OCI-LY3 (cell line): ENCODE measurements around the gene CLDN11.

Experiments used
- H2AFZ ChIP-seq: fragments of 200-600, 300-600 bp; shearing (Covaris generic); 2 replicates; pipeline ENCODE4 v1.6.0; 2014; ENCODE audit warnings: antibody characterized with exemption, low read depth, low read length
- H3K27ac ChIP-seq: fragments of 200-600, 300-600 bp; sonication (generic); 2 replicates; pipeline ENCODE4 v1.5.1; 2014; ENCODE audit warnings: mild to moderate bottlenecking, low read length, moderate library complexity, mixed read lengths
- H3K27me3 ChIP-seq: fragments of 200-600, 300-600 bp; sonication (generic); 2 replicates; pipeline ENCODE4 v1.6.1; 2014; ENCODE audit warnings: low read depth, low read length, mixed read lengths
- H3K36me3 ChIP-seq: fragments of 200-600, 300-600 bp; sonication (generic); replicated peaks from 2 replicates; pipeline ENCODE3; 2014; ENCODE audit warnings: low read depth, low read length, mixed read lengths
- H3K4me1 ChIP-seq: fragments of 300-600, 200-600 bp; sonication (generic); 2 replicates; pipeline ENCODE4 v1.6.1; 2014; ENCODE audit warnings: low read length, mixed read lengths
- H3K4me2 ChIP-seq: fragments of 200-600, 300-600 bp; sonication (generic); 2 replicates; pipeline ENCODE4 v1.6.1; 2014; ENCODE audit warnings: low read length, mixed read lengths
- H3K4me3 ChIP-seq: fragments of 300-600, 200-600 bp; sonication (generic); 2 replicates; pipeline ENCODE4 v1.5.1; 2014; ENCODE audit warnings: antibody characterized with exemption, mild to moderate bottlenecking, low read length, moderate library complexity
- H3K79me2 ChIP-seq: fragments of 300-600, 200-600 bp; shearing (Covaris generic); 2 replicates; pipeline ENCODE4 v1.6.1; 2014; ENCODE audit warnings: mild to moderate bottlenecking, low read length, mixed read lengths
- H3K9ac ChIP-seq: fragments of 300-600, 200-600 bp; shearing (Covaris generic); 2 replicates; pipeline ENCODE4 v1.6.0; 2014; ENCODE audit warnings: mild to moderate bottlenecking, low read length, moderate library complexity
- H3K9me3 ChIP-seq: fragments of 200-600, 300-600 bp; shearing (Covaris generic); 2 replicates; pipeline ENCODE4 v1.6.1; 2014; ENCODE audit warnings: low read length, mixed read lengths; ENCODE audit not compliant: insufficient read depth
- H4K20me1 ChIP-seq: fragments of 200-600, 300-600 bp; sonication (generic); 2 replicates; pipeline ENCODE4 v1.6.1; 2016; ENCODE audit warnings: low read length, mixed read lengths; ENCODE audit not compliant: insufficient read depth
- EZH2phosphoT487 ChIP-seq: fragments of 200-600 bp; shearing (Covaris generic); IDR thresholded peaks from 2 replicates; pipeline ENCODE4 v1.6.1; 2018; ENCODE audit warnings: antibody characterized with exemption, mixed run types, low read depth
- TF ChIP-seq, protein P1 (sequence below): fragments of 200-600, 300-600 bp; sonication (generic); IDR thresholded peaks from 2 replicates; pipeline ENCODE4 v1.5.1; 2014; ENCODE audit warnings: antibody characterized with exemption, low read length, low read depth

CLDN11 gene

DNA sequence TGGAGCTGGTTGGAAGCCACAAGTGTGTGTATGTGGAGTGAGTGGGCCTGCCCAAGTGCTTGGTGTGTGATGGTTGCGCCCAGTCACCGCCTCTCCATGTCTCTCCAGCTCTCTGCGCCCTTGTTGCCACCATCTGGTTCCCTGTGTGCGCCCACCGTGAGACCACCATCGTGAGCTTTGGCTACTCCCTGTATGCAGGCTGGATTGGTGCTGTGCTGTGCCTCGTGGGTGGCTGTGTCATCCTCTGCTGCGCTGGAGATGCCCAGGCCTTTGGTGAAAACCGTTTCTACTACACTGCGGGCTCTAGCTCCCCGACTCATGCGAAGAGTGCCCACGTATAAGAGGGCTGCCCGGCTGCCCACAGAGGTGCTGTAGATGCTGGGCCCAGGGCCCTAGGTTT lies 13.7 kb downstream of the CLDN11 start:
- H3K4me1 ChIP-seq, result peaks cover 12% of the 10 kb centered on the region
- H3K36me3 ChIP-seq, result no peaks in the 10 kb centered on the region
- H3K9me3 ChIP-seq, result no peaks in the 10 kb centered on the region
- H3K9ac ChIP-seq, result no peak overlapping the region
- H3K27ac ChIP-seq, result no peak overlapping the region
- no peak overlapping the region for H2AFZ ChIP-seq
- H3K4me3 ChIP-seq, result no peak overlapping the region
- no peaks in the 10 kb centered on the region for H4K20me1 ChIP-seq
- H3K4me2 ChIP-seq, result no peak overlapping the region
- no peaks in the 10 kb centered on the region for H3K27me3 ChIP-seq
- TF ChIP-seq EZH2phosphoT487, result no peak
- TF ChIP-seq, protein P1, sequence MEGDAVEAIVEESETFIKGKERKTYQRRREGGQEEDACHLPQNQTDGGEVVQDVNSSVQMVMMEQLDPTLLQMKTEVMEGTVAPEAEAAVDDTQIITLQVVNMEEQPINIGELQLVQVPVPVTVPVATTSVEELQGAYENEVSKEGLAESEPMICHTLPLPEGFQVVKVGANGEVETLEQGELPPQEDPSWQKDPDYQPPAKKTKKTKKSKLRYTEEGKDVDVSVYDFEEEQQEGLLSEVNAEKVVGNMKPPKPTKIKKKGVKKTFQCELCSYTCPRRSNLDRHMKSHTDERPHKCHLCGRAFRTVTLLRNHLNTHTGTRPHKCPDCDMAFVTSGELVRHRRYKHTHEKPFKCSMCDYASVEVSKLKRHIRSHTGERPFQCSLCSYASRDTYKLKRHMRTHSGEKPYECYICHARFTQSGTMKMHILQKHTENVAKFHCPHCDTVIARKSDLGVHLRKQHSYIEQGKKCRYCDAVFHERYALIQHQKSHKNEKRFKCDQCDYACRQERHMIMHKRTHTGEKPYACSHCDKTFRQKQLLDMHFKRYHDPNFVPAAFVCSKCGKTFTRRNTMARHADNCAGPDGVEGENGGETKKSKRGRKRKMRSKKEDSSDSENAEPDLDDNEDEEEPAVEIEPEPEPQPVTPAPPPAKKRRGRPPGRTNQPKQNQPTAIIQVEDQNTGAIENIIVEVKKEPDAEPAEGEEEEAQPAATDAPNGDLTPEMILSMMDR, result no peak
- no peaks in the 10 kb centered on the region for H3K79me2 ChIP-seq

DNA sequence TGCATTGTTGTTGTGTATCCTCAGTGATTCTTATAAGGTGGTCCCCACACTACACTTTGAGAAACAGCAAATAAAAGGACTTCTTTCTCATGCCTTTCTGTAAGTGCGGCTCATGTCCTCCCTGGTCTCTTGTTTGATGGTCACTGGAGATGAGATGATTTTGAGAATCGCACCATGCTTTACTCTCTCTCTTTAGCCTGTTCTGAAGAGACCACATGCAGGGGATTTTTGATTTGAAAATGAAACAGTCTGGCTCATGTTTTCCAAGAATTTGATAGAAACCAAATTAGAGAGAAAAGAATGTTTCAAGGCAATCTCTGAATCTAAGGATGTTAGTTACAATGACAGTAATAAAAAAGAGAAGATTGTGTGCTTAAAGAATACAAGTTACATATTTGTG lies 18.0 kb downstream of the CLDN11 start:
- Histone ChIP-seq H4K20me1 (no peaks in the 10 kb centered on the region), H3K4me3 (no peak overlapping the region), H3K79me2 (no peaks in the 10 kb centered on the region), H3K4me2 (no peak overlapping the region), H3K9me3 (no peaks in the 10 kb centered on the region), H2AFZ (no peak overlapping the region), H3K27me3 (0 out of 2 replicates have a peak, but pooled peaks cover 3% of the 10 kb centered on the region), H3K9ac (no peak overlapping the region), H3K36me3 (no peaks in the 10 kb centered on the region), H3K4me1 (peaks cover 9% of the 10 kb centered on the region), H3K27ac (no peak overlapping the region)
- no peak for TF ChIP-seq EZH2phosphoT487
- TF ChIP-seq, protein P1, result no peak

DNA sequence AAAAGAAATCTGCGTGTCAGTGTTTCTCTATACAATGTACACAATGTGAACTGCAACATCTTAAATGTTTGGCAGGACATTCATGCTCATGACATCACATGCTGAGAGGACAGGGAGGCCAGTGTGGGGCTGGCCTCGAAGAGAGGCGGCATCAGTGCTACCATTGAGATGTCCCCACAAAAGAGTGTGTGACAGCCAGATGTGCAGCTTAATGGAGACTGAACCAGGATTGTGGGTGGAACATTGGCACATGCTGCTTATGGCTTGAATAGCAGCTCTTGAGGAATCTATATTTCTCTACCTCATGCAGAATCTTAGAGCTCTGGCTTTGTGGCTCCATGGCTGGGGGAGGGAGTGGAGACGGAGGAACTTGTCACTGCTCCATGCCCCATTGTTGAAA lies 18.5 kb downstream of the CLDN11 start:
- Histone ChIP-seq H3K36me3 (no peaks in the 10 kb centered on the region), H2AFZ (no peak overlapping the region), H3K27ac (no peak overlapping the region), H3K9ac (no peak overlapping the region), H3K4me2 (no peak overlapping the region), H3K9me3 (no peaks in the 10 kb centered on the region), H3K4me3 (no peak overlapping the region), H3K4me1 (peaks cover 9% of the 10 kb centered on the region), H4K20me1 (no peaks in the 10 kb centered on the region), H3K79me2 (no peaks in the 10 kb centered on the region), H3K27me3 (0 out of 2 replicates have a peak, but pooled peaks cover 3% of the 10 kb centered on the region)
- TF ChIP-seq, protein P1, result no peak
- TF ChIP-seq EZH2phosphoT487, result no peak

DNA sequence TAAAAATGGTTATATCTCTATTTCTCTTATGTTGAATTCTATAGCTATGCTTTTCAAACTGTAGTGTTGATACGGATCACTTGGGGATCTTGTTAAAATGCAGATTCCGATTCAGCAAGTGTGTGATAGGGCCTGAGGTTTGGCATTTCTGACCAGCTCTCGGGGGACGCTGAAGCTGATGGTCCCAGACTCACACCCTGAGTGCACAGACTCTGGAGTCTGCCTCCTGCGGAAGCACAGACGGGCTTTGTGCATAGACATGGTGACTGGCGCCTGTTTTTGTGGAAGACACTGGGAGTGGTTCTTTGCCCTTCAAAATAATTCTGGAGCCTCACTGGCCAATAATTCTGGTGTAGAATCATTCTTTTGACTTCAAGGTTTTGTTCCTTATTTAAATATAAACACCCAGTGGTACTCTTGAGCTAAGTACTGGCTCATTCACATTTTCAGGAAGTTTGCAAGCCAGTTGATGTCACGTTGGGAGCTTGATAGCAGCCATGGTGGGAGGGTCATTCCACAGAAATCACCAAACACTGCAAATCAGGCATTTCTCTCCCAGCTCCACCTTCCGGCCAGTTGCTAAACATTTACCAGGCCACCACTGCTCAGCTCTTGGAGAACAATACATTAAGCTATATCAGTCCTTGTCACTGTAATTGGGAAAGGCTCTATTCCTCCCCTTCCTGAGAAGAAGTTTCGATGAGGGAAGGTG lies 19.2 kb downstream of the CLDN11 start:
- H4K20me1 ChIP-seq, result no peaks in the 10 kb centered on the region
- no peaks in the 10 kb centered on the region for H3K9me3 ChIP-seq
- H3K4me2 ChIP-seq, result no peak overlapping the region
- H3K9ac ChIP-seq, result no peak overlapping the region
- no peak overlapping the region for H3K4me3 ChIP-seq
- no peaks in the 10 kb centered on the region for H3K36me3 ChIP-seq
- H3K4me1 ChIP-seq, result peaks cover 9% of the 10 kb centered on the region
- no peaks in the 10 kb centered on the region for H3K79me2 ChIP-seq
- H3K27me3 ChIP-seq, result 0 out of 2 replicates have a peak, but pooled peaks cover 3% of the 10 kb centered on the region
- no peak for TF ChIP-seq EZH2phosphoT487
- TF ChIP-seq, protein P1, result no peak
- no peak overlapping the region for H3K27ac ChIP-seq
- no peak overlapping the region for H2AFZ ChIP-seq
